OCI-LY1 (cell line): ENCODE results near the gene ESRRA.

Source experiments
- EZH2 ChIP-seq: fragments of 200-600 bp; sonication (generic), shearing (Covaris generic); IDR thresholded peaks from 2 replicates; pipeline ENCODE4 v1.8.0; 2017; ENCODE audit warnings: borderline replicate concordance, mixed run types, mild to moderate bottlenecking, antibody characterized with exemption, low read length, moderate library complexity, mixed read lengths
- TF ChIP-seq, protein P1 (sequence below): fragments of 200-600 bp; sonication (generic), shearing (Covaris generic); IDR thresholded peaks from 2 replicates; pipeline ENCODE4 v1.5.1; 2017; ENCODE audit warnings: mild to moderate bottlenecking, antibody characterized with exemption, low read length, moderate library complexity, mixed read lengths

- TF ChIP-seq, protein P1, sequence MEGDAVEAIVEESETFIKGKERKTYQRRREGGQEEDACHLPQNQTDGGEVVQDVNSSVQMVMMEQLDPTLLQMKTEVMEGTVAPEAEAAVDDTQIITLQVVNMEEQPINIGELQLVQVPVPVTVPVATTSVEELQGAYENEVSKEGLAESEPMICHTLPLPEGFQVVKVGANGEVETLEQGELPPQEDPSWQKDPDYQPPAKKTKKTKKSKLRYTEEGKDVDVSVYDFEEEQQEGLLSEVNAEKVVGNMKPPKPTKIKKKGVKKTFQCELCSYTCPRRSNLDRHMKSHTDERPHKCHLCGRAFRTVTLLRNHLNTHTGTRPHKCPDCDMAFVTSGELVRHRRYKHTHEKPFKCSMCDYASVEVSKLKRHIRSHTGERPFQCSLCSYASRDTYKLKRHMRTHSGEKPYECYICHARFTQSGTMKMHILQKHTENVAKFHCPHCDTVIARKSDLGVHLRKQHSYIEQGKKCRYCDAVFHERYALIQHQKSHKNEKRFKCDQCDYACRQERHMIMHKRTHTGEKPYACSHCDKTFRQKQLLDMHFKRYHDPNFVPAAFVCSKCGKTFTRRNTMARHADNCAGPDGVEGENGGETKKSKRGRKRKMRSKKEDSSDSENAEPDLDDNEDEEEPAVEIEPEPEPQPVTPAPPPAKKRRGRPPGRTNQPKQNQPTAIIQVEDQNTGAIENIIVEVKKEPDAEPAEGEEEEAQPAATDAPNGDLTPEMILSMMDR = no peak
- no peak for TF ChIP-seq EZH2
Observed at GRCh38 chr11:64314805-64315561, 9.7 kb downstream of the ESRRA start.
